PFSK-1 (cell line): ENCODE measurements around the gene UBR4.

Experiments used
- POLR2AphosphoS5 ChIP-seq: IDR thresholded peaks from 2 replicates; pipeline ENCODE4 v1.6.1; 2012; ENCODE audit warnings: low read depth, mild to moderate bottlenecking, control low read depth, low read length, moderate library complexity
- SIN3A ChIP-seq: IDR thresholded peaks from 2 replicates; pipeline ENCODE4 v1.6.1; 2012; ENCODE audit warnings: mild to moderate bottlenecking, low read length, moderate library complexity, borderline replicate concordance; ENCODE audit not compliant: insufficient read depth
- TAF1 ChIP-seq: IDR thresholded peaks from 2 replicates; pipeline ENCODE4 v1.6.1; 2012; ENCODE audit warnings: low read length, control low read depth, borderline replicate concordance; ENCODE audit not compliant: insufficient read depth
- TF ChIP-seq, protein P1 (sequence below), 2 experiments: IDR thresholded peaks; 2 replicates each; pipeline versions ENCODE4 v1.6.1 to v1.8.0; 2011 to 2012; ENCODE audit warnings: low read depth in 2 of 2, low read length in 2 of 2, control low read depth in 1 of 2, inconsistent platforms in 1 of 2, mild to moderate bottlenecking in 1 of 2, moderate library complexity in 1 of 2; ENCODE audit not compliant: insufficient read depth in 1 of 2

DNA sequence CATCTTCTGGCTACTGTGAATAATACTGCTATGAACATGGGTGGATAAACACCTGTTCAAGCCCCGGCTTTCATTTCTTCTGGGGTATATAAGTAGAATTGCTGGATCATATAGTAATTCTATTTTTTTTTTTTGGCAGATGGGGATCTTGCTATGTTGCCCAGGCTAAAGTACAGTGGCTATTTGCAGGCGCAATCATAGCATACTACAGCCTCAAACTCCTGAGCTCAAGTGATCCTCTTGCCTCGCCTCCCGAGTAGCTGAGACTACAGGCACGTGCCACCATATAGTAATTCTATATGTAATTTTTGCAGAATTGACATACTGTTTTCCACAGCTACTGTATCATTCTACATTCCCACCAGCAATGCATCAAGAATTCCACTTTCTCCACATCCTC lies 27.8 kb downstream of the UBR4 start:
- no peak for TF ChIP-seq POLR2AphosphoS5
- TF ChIP-seq, protein P1, sequence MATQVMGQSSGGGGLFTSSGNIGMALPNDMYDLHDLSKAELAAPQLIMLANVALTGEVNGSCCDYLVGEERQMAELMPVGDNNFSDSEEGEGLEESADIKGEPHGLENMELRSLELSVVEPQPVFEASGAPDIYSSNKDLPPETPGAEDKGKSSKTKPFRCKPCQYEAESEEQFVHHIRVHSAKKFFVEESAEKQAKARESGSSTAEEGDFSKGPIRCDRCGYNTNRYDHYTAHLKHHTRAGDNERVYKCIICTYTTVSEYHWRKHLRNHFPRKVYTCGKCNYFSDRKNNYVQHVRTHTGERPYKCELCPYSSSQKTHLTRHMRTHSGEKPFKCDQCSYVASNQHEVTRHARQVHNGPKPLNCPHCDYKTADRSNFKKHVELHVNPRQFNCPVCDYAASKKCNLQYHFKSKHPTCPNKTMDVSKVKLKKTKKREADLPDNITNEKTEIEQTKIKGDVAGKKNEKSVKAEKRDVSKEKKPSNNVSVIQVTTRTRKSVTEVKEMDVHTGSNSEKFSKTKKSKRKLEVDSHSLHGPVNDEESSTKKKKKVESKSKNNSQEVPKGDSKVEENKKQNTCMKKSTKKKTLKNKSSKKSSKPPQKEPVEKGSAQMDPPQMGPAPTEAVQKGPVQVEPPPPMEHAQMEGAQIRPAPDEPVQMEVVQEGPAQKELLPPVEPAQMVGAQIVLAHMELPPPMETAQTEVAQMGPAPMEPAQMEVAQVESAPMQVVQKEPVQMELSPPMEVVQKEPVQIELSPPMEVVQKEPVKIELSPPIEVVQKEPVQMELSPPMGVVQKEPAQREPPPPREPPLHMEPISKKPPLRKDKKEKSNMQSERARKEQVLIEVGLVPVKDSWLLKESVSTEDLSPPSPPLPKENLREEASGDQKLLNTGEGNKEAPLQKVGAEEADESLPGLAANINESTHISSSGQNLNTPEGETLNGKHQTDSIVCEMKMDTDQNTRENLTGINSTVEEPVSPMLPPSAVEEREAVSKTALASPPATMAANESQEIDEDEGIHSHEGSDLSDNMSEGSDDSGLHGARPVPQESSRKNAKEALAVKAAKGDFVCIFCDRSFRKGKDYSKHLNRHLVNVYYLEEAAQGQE (IDR thresholded peaks at IDR 0.05; ENCODE audit: insufficient read depth in 1 of 2, low read depth in 2 of 2, low read length in 2 of 2): no peak
- no peak for TF ChIP-seq TAF1
- TF ChIP-seq SIN3A: no peak
